22Rv1 (cell line): ENCODE results near the gene VPS4A.

Source experiments
- H3K27ac ChIP-seq: fragments of 450-650 bp; 2 replicates; pipeline ENCODE4 v1.5.1; 2017
- CTCF ChIP-seq: fragments of 450-650 bp; IDR thresholded peaks from 2 replicates; pipeline ENCODE4 v1.5.1; 2017; ENCODE audit warnings: mild to moderate bottlenecking
- ZFX ChIP-seq: fragments of 450-650 bp; IDR thresholded peaks from 2 replicates; pipeline ENCODE4 v1.6.1; 2017; ENCODE audit warnings: antibody characterized with exemption, borderline replicate concordance

Gene VPS4A

GRCh38 chr16:69338557-69339288, 27.6 kb downstream of the VPS4A start:
- no peak for TF ChIP-seq CTCF
- no peak for TF ChIP-seq ZFX
- peak overlapping the region; percentile 88 for H3K27ac ChIP-seq

- TF ChIP-seq CTCF (peak; percentile 84), ZFX (no peak)
- H3K27ac ChIP-seq, result peak within 1 kb of the TSS; percentile 88
These were observed 28.3 kb downstream of the VPS4A start, which contains the start of the genes COG8 and NIP7 for GRCh38 chr16:69339289-69340094. Gene COG8 (minus strand): TSS chr16:69339564. CDS start chr16:69339552, 12 bp downstream. Gene NIP7 (plus strand): TSS chr16:69339772. CDS start chr16:69339830, 58 bp downstream.

GRCh38 chr16:69340095-69340644, 29.0 kb downstream of the VPS4A start:
- TF ChIP-seq ZFX, result no peak
- no peak for TF ChIP-seq CTCF
- H3K27ac ChIP-seq, result peak overlapping the region; percentile 88

GRCh38 chr16:69344171-69344570, 33.0 kb downstream of the VPS4A start:
- no peak for TF ChIP-seq ZFX
- no peak for TF ChIP-seq CTCF
- H3K27ac ChIP-seq, result no peak overlapping the region

- H3K27ac ChIP-seq, result no peak overlapping the region; the same call in 1 of the 2 replicates
- TF ChIP-seq CTCF, result no peak
- no peak for TF ChIP-seq ZFX
These were observed 34.8 kb downstream of the VPS4A start for GRCh38 chr16:69345923-69346322.

- TF ChIP-seq ZFX, result no peak
- H3K27ac ChIP-seq, result no peak overlapping the region
These were observed 35.5 kb downstream of the VPS4A start for GRCh38 chr16:69346683-69347082.

- 0 out of 2 replicates have a peak overlapping the region, but pooled peaks have one; percentile 5 for H3K27ac ChIP-seq
- no peak for TF ChIP-seq ZFX
- TF ChIP-seq CTCF, result no peak
These were observed 37.1 kb downstream of the VPS4A start for GRCh38 chr16:69348222-69348621.
